Endothelial cell of umbilical vein (primary cell): ENCODE results near the gene PLXNB3. TPM values are rescaled to one million over a fixed set of nuclear protein-coding genes. Genes with fewer than 3 reads are reported as not detected.

ENCODE experiments used
- BruUV-seq: library from RNA; stranded (reverse); fragments of 400-500 nt; replicated peaks from 2 replicates; lab custom pipeline; 2021; lab: Mats Ljungman, UMichigan
- CTCF ChIA-PET: fragments of 300-600, 350-600 bp; sonication (Branson Sonifier 250); formaldehyde crosslinking; loops from one replicate; lab custom pipeline; 2021; ENCODE audit warnings: antibody characterized with exemption, inconsistent platforms; lab: Charles Lee
- POLR2A ChIA-PET: fragments of 300-600, 350-600 bp; sonication (Branson Sonifier 250); formaldehyde crosslinking; loops from one replicate; lab custom pipeline; 2021; ENCODE audit warnings: antibody characterized with exemption, inconsistent platforms; lab: Charles Lee
- DNase-seq: peaks from one replicate; pipeline ENCODE4 v3.0.0-alpha.2; 2011; ENCODE audit warnings: low read depth, low spot score
- FAIRE-seq: peaks from 2 replicates; lab custom pipeline; 2011; peaks lifted over from hg19 to GRCh38; lab: Jason Lieb, UNC
- H2AFZ ChIP-seq: 2 replicates; pipeline ENCODE4 v1.6.0; 2012; ENCODE audit warnings: low read depth, low read length, control low read depth, inconsistent platforms
- H3K27ac ChIP-seq: 2 replicates; pipeline ENCODE4 v1.5.1; 2011; ENCODE audit warnings: low read depth, mild to moderate bottlenecking, control low read depth, low read length, moderate library complexity; ENCODE audit not compliant: insufficient read depth
- H3K27me3 ChIP-seq, 2 experiments: 2 replicates each; pipeline versions ENCODE4 v1.6.0 to v1.6.1; 2011; ENCODE audit warnings: low read length in 2 of 2, mixed read lengths in 1 of 2; ENCODE audit not compliant: control insufficient read depth in 2 of 2, insufficient read depth in 2 of 2
- H3K36me3 ChIP-seq, 2 experiments: 2 replicates in 1 of 2; 3 replicates in 1 of 2; pipeline ENCODE4 v1.5.1; 2011; ENCODE audit warnings: low read length in 2 of 2, mild to moderate bottlenecking in 1 of 2, moderate library complexity in 1 of 2; ENCODE audit not compliant: control insufficient read depth in 2 of 2, insufficient read depth in 2 of 2; ENCODE audit errors: extremely low read depth in 1 of 2
- H3K4me1 ChIP-seq: 3 replicates; pipeline ENCODE4 v1.5.1; 2011; ENCODE audit warnings: mild to moderate bottlenecking, low read length; ENCODE audit not compliant: control insufficient read depth, insufficient read depth; ENCODE audit errors: extremely low read depth
- H3K4me2 ChIP-seq: 2 replicates; pipeline ENCODE4 v1.6.1; 2011; ENCODE audit warnings: low read length, control low read depth, mixed read lengths; ENCODE audit not compliant: insufficient read depth
- H3K4me3 ChIP-seq, 3 experiments: fragments of 200-600 bp in 1 of 3; sonication (generic), shearing (Covaris generic) in 1 of 3; replicated peaks in 1 of 3; 2 replicates each; pipeline ENCODE4 v1.5.1; 2011 to 2016; ENCODE audit warnings: control low read depth in 3 of 3, low read length in 3 of 3, mild to moderate bottlenecking in 2 of 3, inconsistent platforms in 1 of 3, low read depth in 1 of 3, moderate library complexity in 1 of 3; ENCODE audit not compliant: insufficient read depth in 1 of 3
- H3K79me2 ChIP-seq: 2 replicates; pipeline ENCODE4 v1.6.0; 2012; ENCODE audit warnings: low read length, inconsistent platforms; ENCODE audit not compliant: control insufficient read depth, insufficient read depth
- H3K9ac ChIP-seq: replicated peaks from 2 replicates; pipeline ENCODE3; 2011; ENCODE audit warnings: low read length, control low read depth; ENCODE audit not compliant: insufficient read depth; ENCODE audit errors: extremely low read depth
- H3K9me1 ChIP-seq: replicated peaks from 3 replicates; pipeline ENCODE4 v1.6.0; 2011; ENCODE audit warnings: mild to moderate bottlenecking, low read length; ENCODE audit not compliant: control insufficient read depth, insufficient read depth; ENCODE audit errors: extremely low read depth
- H3K9me3 ChIP-seq: replicated peaks from 2 replicates; pipeline ENCODE4 v1.5.1; 2012; ENCODE audit warnings: low read length, inconsistent platforms; ENCODE audit not compliant: control insufficient read depth, insufficient read depth
- H4K20me1 ChIP-seq: replicated peaks from 2 replicates; pipeline ENCODE3; 2011; ENCODE audit warnings: mild to moderate bottlenecking, low read length; ENCODE audit not compliant: control insufficient read depth, insufficient read depth; ENCODE audit errors: extremely low read depth
- EZH2 ChIP-seq: IDR thresholded peaks from 2 replicates; pipeline ENCODE4 v1.6.1; 2012; ENCODE audit warnings: borderline replicate concordance, low read depth, mild to moderate bottlenecking, moderate library complexity, low read length, inconsistent platforms; ENCODE audit not compliant: severe bottlenecking
- POLR2A ChIP-seq: IDR thresholded peaks from 2 replicates; pipeline ENCODE4 v1.6.1; 2012; ENCODE audit warnings: low read depth, mild to moderate bottlenecking, control low read depth, low read length
- POLR2AphosphoS5 ChIP-seq: IDR thresholded peaks from 2 replicates; pipeline ENCODE4 v1.6.1; 2012; ENCODE audit warnings: low read depth, mild to moderate bottlenecking, control low read depth, low read length, moderate library complexity; ENCODE audit not compliant: insufficient read depth
- dilution Hi-C: fragments of 300-500 bp; cut with MboI; formaldehyde crosslinking; loops from one replicate; pipeline ENCODE4 v1.15.0; 2019; ENCODE audit warnings: low sequenced_read_pairs; ENCODE audit not compliant: extremely low pct_ligation_motif_present
- intact Hi-C: fragments of 100-400 bp; cut with micrococcal nuclease; formaldehyde crosslinking; loops from one replicate; pipeline ENCODE4 v1.10.0; 2022
- polyA plus RNA-seq, 4 experiments: library from polyadenylated mRNA; depleted of rRNA in 3 of 4; stranded (reverse) in 3 of 4; unstranded in 1 of 4; fragments of >200 nt; gene quantifications; 2 replicates each; pipeline versions ENCODE4 v1.2.1 to v1.2.3, GENCODE V29; 2011 to 2012; ENCODE audit warnings: missing spikeins in 1 of 4
- total RNA-seq: library from RNA; stranded (reverse); gene quantifications from 2 replicates; pipeline ENCODE4 v1.2.3, GENCODE V29; 2021

The PLXNB3 gene
- total and polyA plus RNA-seq, 2 donors (not counting 3 experiments of a cell fraction or from before 2014, with no cell fraction given), result 19.0 to 31.4 TPM

- ChIA-PET POLR2A (no interaction called here), CTCF (interaction anchor here (0.7 to 1.9 kb wide), 3 partner anchors 10 to 153 kb away, joined by 3 to 13 read pairs (median 6); no protein-coding TSS in a partner anchor)
- Histone ChIP-seq H3K9ac (peak within 1 kb of the TSS; percentile 94), H3K79me2 (peaks cover 58% of the 10 kb centered on the region), H4K20me1 (no peaks in the 10 kb centered on the region), H3K4me2 (peak within 1 kb of the TSS; percentile 67), H3K4me1 (peaks cover 15% of the 10 kb centered on the region), H3K9me3 (no peaks in the 10 kb centered on the region), H3K4me3 (peak within 1 kb of the TSS; percentile 39 to 84 (median 78)), H3K9me1 (no peaks in the 10 kb centered on the region), H2AFZ (peak within 1 kb of the TSS; percentile 66), H3K36me3 (peaks cover 0 to 20% of the 10 kb centered on the region in 2 experiments), H3K27ac (peak within 1 kb of the TSS; percentile 87), H3K27me3 (no peaks in the 10 kb centered on the region)
- peak; percentile 99 for FAIRE-seq
- peak; percentile 96 for DNase-seq
- TF ChIP-seq POLR2AphosphoS5 (peak; percentile 57), POLR2A (peak; percentile 76), EZH2 (no peak)
- dilution Hi-C loops (no loop called here), intact Hi-C loops (loop anchor here (2.0 to 10.0 kb wide), 3 partner anchors 29 to 81 kb away; partner anchors contain the start of gene PLXNB3)
- BruUV-seq, result no TSS peak
Observed at GRCh38 chrX:153794018-153794896, 30.2 kb downstream of the PLXNB3 start, which contains the start of the genes IDH3G and SSR4. Gene IDH3G, minus strand, starts transcription at chrX:153794375. Its CDS starts 49 bp downstream, at chrX:153794326. Gene SSR4, plus strand, starts transcription at chrX:153794668. Its CDS starts 20 bp downstream, at chrX:153794688.
